HEK293T (cell line): ENCODE measurements around the gene RGS7.
A peak's percentile ranks its signal among the peaks of the same experiment; 100 is the strongest.

Source experiments
- CTCF ChIA-PET: fragments of 350-600 bp; formaldehyde crosslinking; extraction: SDS; loops from one replicate; lab custom pipeline; 2021; ENCODE audit warnings: antibody characterized with exemption, inconsistent platforms; lab: Yijun Ruan, JAX
- POLR2A ChIA-PET: fragments of 350-600 bp; formaldehyde crosslinking; extraction: SDS; loops from one replicate; lab custom pipeline; 2020; ENCODE audit warnings: antibody characterized with exemption, inconsistent platforms; lab: Yijun Ruan, JAX
- DNase-seq: peaks from one replicate; pipeline ENCODE4 v3.0.0; 2012; ENCODE audit warnings: mixed read lengths; ENCODE audit errors: extremely low spot score
- ARNT ChIP-seq: fragments of 450-650 bp; IDR thresholded peaks from 2 replicates; pipeline ENCODE4 v1.6.1; 2017; ENCODE audit warnings: mild to moderate bottlenecking
- BHLHE40 ChIP-seq: fragments of 450-650 bp; IDR thresholded peaks from 2 replicates; pipeline ENCODE4 v1.6.1; 2016; ENCODE audit warnings: mild to moderate bottlenecking, moderate library complexity, borderline replicate concordance
- CTBP1 ChIP-seq: fragments of 450-650 bp; IDR thresholded peaks from 2 replicates; pipeline ENCODE4 v1.6.1; 2016; ENCODE audit warnings: borderline replicate concordance
- ELF4 ChIP-seq: fragments of 450-650 bp; IDR thresholded peaks from 2 replicates; pipeline ENCODE4 v1.6.1; 2017; ENCODE audit warnings: antibody characterized with exemption
- FOXA1 ChIP-seq: fragments of 450-650 bp; IDR thresholded peaks from 2 replicates; pipeline ENCODE4 v1.6.1; 2016; ENCODE audit warnings: mild to moderate bottlenecking
- FOXK2 ChIP-seq: fragments of 450-650 bp; IDR thresholded peaks from 2 replicates; pipeline ENCODE4 v1.6.1; 2016; ENCODE audit warnings: mild to moderate bottlenecking
- FOXM1 ChIP-seq: fragments of 450-650 bp; IDR thresholded peaks from 2 replicates; pipeline ENCODE4 v1.6.1; 2017; ENCODE audit warnings: mild to moderate bottlenecking, borderline replicate concordance
- HDGF ChIP-seq: fragments of 450-650 bp; IDR thresholded peaks from 2 replicates; pipeline ENCODE4 v1.6.1; 2017; ENCODE audit warnings: antibody characterized with exemption, borderline replicate concordance
- L3MBTL2 ChIP-seq: fragments of 450-650 bp; conservative IDR thresholded peaks from 2 replicates; pipeline ENCODE4 v1.6.1; 2016; ENCODE audit warnings: mild to moderate bottlenecking
- LEF1 ChIP-seq: fragments of 450-650 bp; IDR thresholded peaks from 2 replicates; pipeline ENCODE4 v1.6.1; 2017; ENCODE audit warnings: mild to moderate bottlenecking, borderline replicate concordance
- NFRKB ChIP-seq: fragments of 450-650 bp; IDR thresholded peaks from 2 replicates; pipeline ENCODE4 v1.6.1; 2016; ENCODE audit warnings: mild to moderate bottlenecking, moderate library complexity
- SP1 ChIP-seq: fragments of 450-650 bp; IDR thresholded peaks from 2 replicates; pipeline ENCODE4 v1.6.1; 2017
- SUZ12 ChIP-seq: fragments of 450-650 bp; IDR thresholded peaks from 2 replicates; pipeline ENCODE4 v1.6.1; 2016; ENCODE audit warnings: mild to moderate bottlenecking
- TARDBP ChIP-seq: fragments of 450-650 bp; IDR thresholded peaks from 2 replicates; pipeline ENCODE4 v1.6.1; 2016
- ZNF384 ChIP-seq: fragments of 450-650 bp; IDR thresholded peaks from 2 replicates; pipeline ENCODE4 v1.6.1; 2016
- TF ChIP-seq, protein P1 (sequence below): fragments of 450-650 bp; IDR thresholded peaks from 2 replicates; pipeline ENCODE4 v1.6.1; 2016

Gene RGS7

DNA sequence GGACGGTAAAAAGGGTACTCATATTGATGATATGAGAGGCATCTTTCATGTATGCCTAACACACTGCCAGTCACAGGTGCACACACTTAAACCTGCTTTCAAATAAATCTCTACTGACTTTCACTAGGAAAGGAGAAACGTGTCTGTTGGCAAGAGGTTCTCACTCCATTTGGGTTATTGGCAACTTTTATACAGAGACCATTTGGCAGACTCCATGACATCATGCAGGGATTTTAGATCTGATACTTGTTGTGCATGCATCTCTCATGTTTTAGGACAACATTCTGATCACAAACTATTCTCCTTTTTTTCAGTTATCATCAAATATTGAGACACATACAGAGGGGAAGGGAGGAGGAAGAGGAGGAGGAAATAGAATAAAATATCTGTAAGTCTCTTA is 31.5 kb downstream of the RGS7 start:
- ChIA-PET CTCF (no interaction called here), POLR2A (no interaction called here)
- DNase-seq: no peak
- TF ChIP-seq, protein P1, sequence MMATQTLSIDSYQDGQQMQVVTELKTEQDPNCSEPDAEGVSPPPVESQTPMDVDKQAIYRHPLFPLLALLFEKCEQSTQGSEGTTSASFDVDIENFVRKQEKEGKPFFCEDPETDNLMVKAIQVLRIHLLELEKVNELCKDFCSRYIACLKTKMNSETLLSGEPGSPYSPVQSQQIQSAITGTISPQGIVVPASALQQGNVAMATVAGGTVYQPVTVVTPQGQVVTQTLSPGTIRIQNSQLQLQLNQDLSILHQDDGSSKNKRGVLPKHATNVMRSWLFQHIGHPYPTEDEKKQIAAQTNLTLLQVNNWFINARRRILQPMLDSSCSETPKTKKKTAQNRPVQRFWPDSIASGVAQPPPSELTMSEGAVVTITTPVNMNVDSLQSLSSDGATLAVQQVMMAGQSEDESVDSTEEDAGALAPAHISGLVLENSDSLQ: no peak
- TF ChIP-seq SP1 (no peak), NFRKB (no peak), ZNF384 (no peak), L3MBTL2 (no peak), FOXA1 (no peak), BHLHE40 (no peak), SUZ12 (no peak), ARNT (no peak), CTBP1 (no peak), FOXM1 (no peak), TARDBP (no peak), LEF1 (no peak), ELF4 (no peak), HDGF (no peak), FOXK2 (no peak)

DNA sequence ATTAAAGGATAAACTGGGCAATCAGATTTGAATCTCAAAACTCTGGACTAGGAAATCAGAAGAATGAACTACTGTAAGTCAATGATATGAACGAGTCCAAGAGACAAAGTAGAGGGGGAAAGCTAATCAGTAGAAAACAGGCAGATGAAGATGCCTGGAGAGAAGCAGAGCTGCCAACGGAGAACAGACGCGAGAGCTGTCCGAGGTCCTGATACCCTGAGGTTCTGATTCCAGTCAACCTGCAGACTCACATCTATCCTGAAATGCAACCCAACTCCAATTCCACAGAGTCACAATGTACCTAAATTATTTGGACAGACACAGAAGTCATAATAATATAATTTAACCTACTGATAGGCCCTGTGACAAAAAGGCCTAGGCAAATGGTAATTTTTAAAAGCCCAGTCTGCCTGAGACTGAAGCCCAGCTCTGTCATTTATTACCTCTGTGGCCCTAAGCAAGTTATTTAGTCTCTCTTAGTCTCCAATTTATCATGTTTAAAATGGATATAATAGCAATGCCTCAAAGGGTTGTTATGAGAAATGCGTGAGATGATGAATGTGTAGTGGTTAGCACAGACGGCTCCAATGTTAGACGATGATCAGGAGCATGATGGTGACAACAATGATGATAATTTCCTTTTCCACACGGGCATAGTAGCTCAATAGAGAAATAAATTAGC is 33.4 kb downstream of the RGS7 start:
- TF ChIP-seq HDGF (no peak), ZNF384 (no peak), FOXA1 (no peak), TARDBP (no peak), CTBP1 (no peak), NFRKB (no peak), FOXK2 (no peak), LEF1 (no peak), ELF4 (no peak), BHLHE40 (no peak), SUZ12 (no peak), FOXM1 (no peak), L3MBTL2 (no peak), SP1 (no peak), ARNT (no peak)
- TF ChIP-seq, protein P1: no peak
- ChIA-PET CTCF (no interaction called here), POLR2A (no interaction called here)
- DNase-seq: peak; percentile 61

DNA sequence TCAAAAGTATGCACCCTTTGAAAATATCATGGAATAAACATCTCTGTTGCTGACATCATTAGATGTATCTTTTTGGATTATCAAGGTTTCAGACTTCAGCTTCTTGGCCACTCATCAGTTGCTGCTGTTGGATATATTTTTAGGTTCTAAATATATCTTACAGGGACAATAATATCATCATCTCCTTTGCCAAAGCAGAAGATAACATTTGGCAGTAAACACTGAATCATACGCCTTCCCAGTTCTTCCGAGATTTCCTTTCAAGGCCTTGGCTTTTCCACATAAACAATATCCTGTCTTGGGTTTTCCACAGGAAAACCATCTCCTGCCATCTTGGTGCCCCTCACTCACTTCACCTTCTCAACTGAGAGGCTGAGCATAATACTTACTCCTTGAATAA is 39.3 kb downstream of the RGS7 start:
- TF ChIP-seq ZNF384 (no peak), FOXM1 (no peak), TARDBP (no peak)
- TF ChIP-seq, protein P1: no peak
- no peak for DNase-seq
- ChIA-PET POLR2A (no interaction called here), CTCF (no interaction called here)

DNA sequence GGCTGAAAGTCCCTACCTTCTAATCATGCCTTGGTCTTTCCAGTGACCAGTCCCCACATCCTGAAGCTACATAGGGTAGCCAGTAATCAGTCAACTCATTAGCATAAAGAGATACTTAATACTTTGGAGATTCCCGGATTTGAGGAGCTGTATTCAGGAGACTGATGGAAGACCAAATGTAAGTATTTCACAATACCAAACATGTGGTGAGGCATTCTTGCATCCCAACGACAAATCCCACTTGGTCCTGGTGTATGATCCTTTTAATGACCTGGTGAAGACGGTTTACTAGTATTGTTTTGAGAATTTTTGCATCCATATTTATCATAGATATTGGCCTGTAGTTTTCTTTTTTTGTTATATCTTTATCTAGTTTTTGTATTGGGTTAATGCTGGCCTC is 40.6 kb downstream of the RGS7 start:
- no peak for DNase-seq
- ChIA-PET POLR2A (no interaction called here), CTCF (no interaction called here)
- no peak for TF ChIP-seq SUZ12
- TF ChIP-seq FOXA1: no peak
- no peak for TF ChIP-seq FOXK2
- no peak for TF ChIP-seq SP1
- no peak for TF ChIP-seq NFRKB
- no peak for TF ChIP-seq BHLHE40
- no peak for TF ChIP-seq ELF4
- TF ChIP-seq, protein P1: no peak
- no peak for TF ChIP-seq TARDBP
- no peak for TF ChIP-seq CTBP1
- no peak for TF ChIP-seq LEF1
- no peak for TF ChIP-seq ARNT
- no peak for TF ChIP-seq ZNF384
- no peak for TF ChIP-seq FOXM1
- no peak for TF ChIP-seq HDGF
- TF ChIP-seq L3MBTL2: no peak

- POLR2A ChIA-PET: no interaction called here
- DNase-seq: no peak
- CTCF ChIA-PET: no interaction called here
- TF ChIP-seq HDGF (no peak), ZNF384 (no peak), SUZ12 (no peak), CTBP1 (no peak), FOXK2 (no peak), TARDBP (no peak), ELF4 (no peak), FOXA1 (no peak), L3MBTL2 (no peak), BHLHE40 (no peak), FOXM1 (no peak), NFRKB (no peak), ARNT (no peak), LEF1 (no peak), SP1 (no peak)
- TF ChIP-seq, protein P1: no peak
These were observed 45.8 kb downstream of the RGS7 start for GRCh38 chr1:241311056-241311746.
